ENCODE measurements around the gene IGF1. TPM values are rescaled to one million over a fixed set of nuclear protein-coding genes. Genes with fewer than 3 reads are reported as not detected.

The IGF1 gene
- total and polyA plus RNA-seq, 9 of the 15 experiments (the other 6 are each of a cell fraction or from before 2014, with no cell fraction given), result 3.7 to 13.9 (median 4.5) TPM

DNA sequence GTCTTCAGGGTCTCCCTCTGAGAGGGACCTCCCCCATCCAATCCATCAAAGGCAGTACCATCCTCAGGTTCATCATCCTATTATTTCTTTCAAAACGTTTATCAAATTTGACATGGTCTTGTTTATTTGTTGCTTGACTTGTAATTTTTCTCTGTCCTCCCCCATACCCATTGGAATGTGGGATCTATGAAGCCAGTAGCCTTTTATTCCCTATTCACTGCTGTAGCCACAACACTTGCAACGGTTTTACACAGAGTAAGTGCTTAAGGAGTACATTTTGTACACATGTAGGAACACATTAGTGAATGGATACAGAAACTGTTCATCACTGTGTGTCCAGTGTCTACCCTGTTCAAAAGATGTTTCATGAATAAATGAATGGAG is 41.5 kb downstream of the IGF1 start:
- no peaks in the 10 kb centered on the region for H4K20me1 ChIP-seq (replicated peaks; ENCODE audit: control insufficient read depth, insufficient read depth, low read length)
- H3K9ac ChIP-seq (ENCODE audit: insufficient read depth in 1 of 2, low read depth in 2 of 2, low read length in 2 of 2), result peak overlapping the region in 1 of 2 experiments; percentile 9; a peak in 1 of 4 replicates
- FAIRE-seq, result no peak
- peak overlapping the region; percentile 23; the same call in 1 of the 2 replicates for H2AFZ ChIP-seq (ENCODE audit: low read depth, low read length)
- H3K79me2 ChIP-seq (ENCODE audit: control insufficient read depth, insufficient read depth, low read length), result no peaks in the 10 kb centered on the region
- DNase-seq (ENCODE audit: extremely low read depth in 1 of 4, low spot score in 3 of 4), result no peak
- BruUV-seq (replicated peaks), result no TSS peak
- H3K9me1 ChIP-seq (ENCODE audit: control insufficient read depth, insufficient read depth, low read length), result no peaks in the 10 kb centered on the region
- intact Hi-C loops (cut with micrococcal nuclease), result no loop called here
- H3K4me2 ChIP-seq (ENCODE audit: insufficient read depth, low read length), result peak overlapping the region; percentile 57; the same call in 1 of the 2 replicates
- H3K9me3 ChIP-seq (replicated peaks; ENCODE audit: control insufficient read depth, insufficient read depth, low read depth, low read length), result no peaks in the 10 kb centered on the region
- 7% methylated on average over 2 of the region's 2 CpGs for WGBS (ENCODE audit: insufficient coverage, low coverage, missing lambda C conversion rate)
- peak overlapping the region; percentile 78; the same call in 1 of the 3 replicates for H3K27ac ChIP-seq (ENCODE audit: extremely low read depth, low read depth, low read length)
- H3K36me3 ChIP-seq (ENCODE audit: control insufficient read depth, insufficient read depth, low read length), result no peaks in the 10 kb centered on the region; the same call in 1 of the 3 replicates
- peaks cover 0 to 60% of the 10 kb centered on the region in 2 experiments; a peak in 4 of 5 replicates for H3K4me1 ChIP-seq (replicated peaks in 1 of 2; ENCODE audit: control insufficient read depth in 2 of 2, insufficient read depth in 2 of 2, low read length in 2 of 2)
- H3K27me3 ChIP-seq (ENCODE audit: control insufficient read depth in 2 of 2, insufficient read depth in 2 of 2, low read length in 2 of 2), result no peaks in the 10 kb centered on the region
- ATAC-seq, result no peak
- H3K4me3 ChIP-seq, result no peak overlapping the region
- in situ Hi-C loops (cut with MboI), result no loop called here
- POLR2A ChIA-PET, result no interaction called here
- CTCF ChIA-PET (ENCODE audit: low intra/inter-chr PET ratio), result no interaction called here
- TF ChIP-seq ADNP (tag; IDR thresholded peaks at IDR 0.05), result no peak
- TF ChIP-seq BCL6 (CRISPR knock-in tag; IDR thresholded peaks at IDR 0.05), result no peak
- TF ChIP-seq ZNF785 (CRISPR knock-in tag; IDR thresholded peaks at IDR 0.05), result no peak
- no peak for TF ChIP-seq NR2F6 (CRISPR knock-in tag; IDR thresholded peaks at IDR 0.05)
- no peak for TF ChIP-seq PHF8 (IDR thresholded peaks at IDR 0.05; ENCODE audit: borderline replicate concordance, low read length)
- TF ChIP-seq, protein P1, sequence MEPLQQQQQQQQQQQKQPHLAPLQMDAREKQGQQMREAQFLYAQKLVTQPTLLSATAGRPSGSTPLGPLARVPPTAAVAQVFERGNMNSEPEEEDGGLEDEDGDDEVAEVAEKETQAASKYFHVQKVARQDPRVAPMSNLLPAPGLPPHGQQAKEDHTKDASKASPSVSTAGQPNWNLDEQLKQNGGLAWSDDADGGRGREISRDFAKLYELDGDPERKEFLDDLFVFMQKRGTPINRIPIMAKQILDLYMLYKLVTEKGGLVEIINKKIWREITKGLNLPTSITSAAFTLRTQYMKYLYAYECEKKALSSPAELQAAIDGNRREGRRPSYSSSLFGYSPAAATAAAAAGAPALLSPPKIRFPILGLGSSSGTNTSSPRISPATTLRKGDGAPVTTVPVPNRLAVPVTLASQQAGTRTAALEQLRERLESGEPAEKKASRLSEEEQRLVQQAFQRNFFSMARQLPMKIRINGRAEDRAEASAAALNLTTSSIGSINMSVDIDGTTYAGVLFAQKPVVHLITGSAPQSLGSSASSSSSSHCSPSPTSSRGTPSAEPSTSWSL (CRISPR knock-in tag; IDR thresholded peaks at IDR 0.05; ENCODE audit: borderline replicate concordance), result no peak
- no peak for TF ChIP-seq DNMT1 (IDR thresholded peaks at IDR 0.05)
- TF ChIP-seq, protein P2, sequence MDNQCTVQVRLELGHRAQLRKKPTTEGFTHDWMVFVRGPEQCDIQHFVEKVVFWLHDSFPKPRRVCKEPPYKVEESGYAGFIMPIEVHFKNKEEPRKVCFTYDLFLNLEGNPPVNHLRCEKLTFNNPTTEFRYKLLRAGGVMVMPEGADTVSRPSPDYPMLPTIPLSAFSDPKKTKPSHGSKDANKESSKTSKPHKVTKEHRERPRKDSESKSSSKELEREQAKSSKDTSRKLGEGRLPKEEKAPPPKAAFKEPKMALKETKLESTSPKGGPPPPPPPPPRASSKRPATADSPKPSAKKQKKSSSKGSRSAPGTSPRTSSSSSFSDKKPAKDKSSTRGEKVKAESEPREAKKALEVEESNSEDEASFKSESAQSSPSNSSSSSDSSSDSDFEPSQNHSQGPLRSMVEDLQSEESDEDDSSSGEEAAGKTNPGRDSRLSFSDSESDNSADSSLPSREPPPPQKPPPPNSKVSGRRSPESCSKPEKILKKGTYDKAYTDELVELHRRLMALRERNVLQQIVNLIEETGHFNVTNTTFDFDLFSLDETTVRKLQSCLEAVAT (IDR thresholded peaks at IDR 0.05), result no peak
- TF ChIP-seq EP400 (IDR thresholded peaks at IDR 0.05), result no peak
- no peak for TF ChIP-seq MTA3 (IDR thresholded peaks at IDR 0.05; ENCODE audit: borderline replicate concordance)
- TF ChIP-seq RAD51 (IDR thresholded peaks at IDR 0.05; ENCODE audit: borderline replicate concordance, low read depth), result no peak
- TF ChIP-seq ZBTB1 (CRISPR knock-in tag; IDR thresholded peaks at IDR 0.05; ENCODE audit: borderline replicate concordance, low read depth), result no peak
- TF ChIP-seq MEIS2 (IDR thresholded peaks at IDR 0.05; ENCODE audit: partially characterized antibody), result no peak
- no peak for TF ChIP-seq PHF21A (IDR thresholded peaks at IDR 0.05; ENCODE audit: borderline replicate concordance, low read depth)
- TF ChIP-seq ZNF232 (CRISPR knock-in tag; IDR thresholded peaks at IDR 0.05), result no peak
- TF ChIP-seq ARNT (IDR thresholded peaks at IDR 0.05), result no peak

Data from K562 (cell line).